ENCODE measurements around the gene DNASE1L2. TPM values are rescaled to one million over a fixed set of nuclear protein-coding genes. Genes with fewer than 3 reads are reported as not detected.

Gene DNASE1L2
- total RNA-seq, 4 donors from 2014 or later, result 0.34 to 0.82 TPM; not detected in 2

DNA sequence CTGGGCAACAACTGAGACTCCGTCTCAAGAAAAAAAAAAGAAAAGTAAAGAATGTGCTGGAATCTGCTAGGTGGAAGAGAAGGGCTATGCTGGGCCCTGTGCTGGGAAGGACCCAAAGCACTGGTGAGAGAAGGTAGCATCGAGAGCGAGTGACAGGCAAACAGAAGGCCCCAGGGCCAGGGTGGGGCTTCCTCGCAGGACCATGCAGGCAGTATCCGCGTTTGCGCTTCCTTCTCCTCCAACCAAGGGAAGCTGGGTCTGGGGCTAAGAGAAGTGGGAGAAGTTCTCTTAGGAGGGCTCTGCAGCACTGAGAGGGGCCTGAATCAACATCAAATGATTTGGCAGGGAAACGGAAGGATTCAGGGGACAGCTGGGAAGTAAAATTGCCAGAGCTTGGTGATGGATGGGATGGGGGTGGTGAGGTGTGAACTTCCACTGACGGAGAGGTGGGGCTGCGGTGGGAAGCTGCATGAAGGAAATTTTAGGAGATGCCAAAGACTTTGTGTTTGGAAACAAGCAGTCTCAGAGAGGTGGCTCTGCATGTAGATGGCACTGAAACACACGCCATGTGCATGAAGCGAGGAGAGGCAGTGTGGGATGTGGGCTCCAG, 20.4 kb downstream of the DNASE1L2 start:
- TF ChIP-seq, protein P1, sequence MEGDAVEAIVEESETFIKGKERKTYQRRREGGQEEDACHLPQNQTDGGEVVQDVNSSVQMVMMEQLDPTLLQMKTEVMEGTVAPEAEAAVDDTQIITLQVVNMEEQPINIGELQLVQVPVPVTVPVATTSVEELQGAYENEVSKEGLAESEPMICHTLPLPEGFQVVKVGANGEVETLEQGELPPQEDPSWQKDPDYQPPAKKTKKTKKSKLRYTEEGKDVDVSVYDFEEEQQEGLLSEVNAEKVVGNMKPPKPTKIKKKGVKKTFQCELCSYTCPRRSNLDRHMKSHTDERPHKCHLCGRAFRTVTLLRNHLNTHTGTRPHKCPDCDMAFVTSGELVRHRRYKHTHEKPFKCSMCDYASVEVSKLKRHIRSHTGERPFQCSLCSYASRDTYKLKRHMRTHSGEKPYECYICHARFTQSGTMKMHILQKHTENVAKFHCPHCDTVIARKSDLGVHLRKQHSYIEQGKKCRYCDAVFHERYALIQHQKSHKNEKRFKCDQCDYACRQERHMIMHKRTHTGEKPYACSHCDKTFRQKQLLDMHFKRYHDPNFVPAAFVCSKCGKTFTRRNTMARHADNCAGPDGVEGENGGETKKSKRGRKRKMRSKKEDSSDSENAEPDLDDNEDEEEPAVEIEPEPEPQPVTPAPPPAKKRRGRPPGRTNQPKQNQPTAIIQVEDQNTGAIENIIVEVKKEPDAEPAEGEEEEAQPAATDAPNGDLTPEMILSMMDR (IDR thresholded peaks at IDR 0.05; ENCODE audit: low read depth), result no peak

DNA sequence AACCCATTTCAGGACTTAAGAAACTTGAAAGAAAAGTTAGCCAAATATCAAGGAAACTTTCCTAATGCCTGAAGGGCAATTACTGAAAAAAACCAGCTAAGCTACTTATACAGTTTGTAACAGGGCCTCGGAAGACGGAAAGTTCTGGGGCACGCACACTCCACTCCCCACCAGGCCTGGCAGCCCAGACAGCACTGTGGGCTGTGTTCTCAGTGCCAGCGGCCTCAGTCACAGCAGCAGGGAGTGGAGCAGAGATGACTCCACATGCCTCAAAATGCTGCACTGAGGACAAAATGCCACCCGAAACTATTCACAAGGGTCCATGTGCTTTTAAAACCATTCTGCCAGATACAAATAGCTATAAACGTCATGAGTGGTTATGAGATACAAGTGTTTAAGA, 21.5 kb downstream of the DNASE1L2 start:
- TF ChIP-seq, protein P1 (IDR thresholded peaks at IDR 0.05; ENCODE audit: low read depth), result no peak

DNA sequence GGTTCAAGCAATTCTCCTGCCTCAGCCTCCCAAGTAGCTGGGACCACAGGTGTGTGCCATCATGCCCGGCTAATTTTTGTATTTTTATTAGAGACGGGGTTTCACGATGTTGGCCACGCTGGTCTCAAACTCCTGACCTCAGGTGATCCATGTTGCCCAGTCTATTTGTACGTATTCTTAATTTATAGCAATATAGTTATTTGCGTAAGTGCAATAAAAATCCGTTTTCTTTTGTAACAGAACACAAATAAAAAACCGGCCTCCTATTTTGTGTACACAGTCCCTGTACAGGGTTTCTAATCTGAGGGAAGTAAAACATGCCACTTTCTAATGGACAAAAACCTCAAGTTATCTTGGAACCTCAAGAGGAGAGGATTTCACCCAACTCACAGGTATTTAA, 24.0 kb downstream of the DNASE1L2 start:
- TF ChIP-seq, protein P1 (IDR thresholded peaks at IDR 0.05; ENCODE audit: low read depth), result no peak

- TF ChIP-seq, protein P1 (IDR thresholded peaks at IDR 0.05; ENCODE audit: low read depth), result no peak
Measured at GRCh38 chr16:2267913-2268666, 31.8 kb downstream of the DNASE1L2 start, which contains the start of gene RNPS1. RNPS1 (minus strand) TSS chr16:2268126; CDS start chr16:2264643, 3,483 bp downstream.

DNA sequence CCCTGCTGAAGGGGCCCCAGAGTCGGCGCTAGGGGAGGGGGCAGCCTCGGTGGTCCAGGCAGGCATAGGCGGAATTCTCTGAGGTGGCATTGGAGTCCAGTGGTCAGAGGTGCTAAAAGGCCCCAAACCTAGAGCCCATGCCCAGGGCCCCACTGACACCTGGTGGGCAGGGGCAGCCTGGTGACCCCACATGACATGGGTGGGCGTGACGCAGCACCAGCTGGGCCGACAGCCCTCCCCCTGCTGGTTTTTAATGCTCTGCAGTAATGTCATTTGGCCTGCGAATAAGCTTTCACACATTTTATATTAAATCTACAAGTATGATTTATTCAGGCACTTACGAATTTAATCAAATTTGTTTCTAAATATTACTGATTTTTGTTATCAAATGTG, 33.8 kb downstream of the DNASE1L2 start:
- TF ChIP-seq, protein P1 (IDR thresholded peaks at IDR 0.05; ENCODE audit: low read depth), result no peak

DNA sequence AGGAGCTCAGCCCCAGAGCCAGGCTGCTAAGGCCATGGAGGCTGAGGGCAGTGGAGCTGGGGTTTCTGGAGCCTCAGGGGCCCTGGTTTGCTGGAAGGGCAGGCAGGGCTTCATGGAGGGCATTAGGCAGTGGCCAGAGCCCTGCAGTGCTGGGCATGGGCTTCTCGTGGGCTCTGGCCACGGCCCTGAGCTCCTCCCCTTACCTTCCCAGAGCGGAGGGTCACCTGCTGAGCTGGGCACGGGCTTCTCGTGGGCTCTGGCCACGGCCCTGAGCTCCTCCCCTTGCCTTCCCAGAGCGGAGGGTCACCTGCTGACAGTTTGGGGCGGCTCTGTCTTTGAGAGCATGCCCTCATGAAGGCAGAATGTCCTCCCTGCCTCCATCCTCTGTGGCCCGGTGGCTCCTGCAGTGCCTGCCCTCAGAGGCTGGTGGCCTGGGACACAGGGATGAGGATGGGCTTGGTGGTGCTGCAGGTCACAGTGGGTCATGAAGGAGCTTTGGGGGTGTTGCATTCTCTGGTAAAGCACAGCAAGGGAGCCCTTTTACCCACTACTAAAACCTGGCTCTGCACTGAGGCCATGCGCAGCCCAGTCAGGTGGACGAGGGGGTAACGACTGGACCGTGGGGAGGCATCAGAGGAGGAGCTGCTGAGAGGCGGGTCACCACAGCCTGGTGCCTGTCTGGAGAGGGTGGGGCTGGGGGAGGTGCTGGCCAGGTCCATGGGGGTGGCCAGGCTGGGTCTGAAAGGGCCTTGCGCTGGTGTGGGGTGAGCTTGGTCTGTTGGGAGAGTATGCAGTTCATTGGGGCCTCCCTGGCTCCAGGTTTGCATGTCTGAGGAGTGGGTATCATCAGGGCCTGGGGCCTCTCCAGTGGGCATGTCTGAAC, 34.6 kb downstream of the DNASE1L2 start:
- TF ChIP-seq, protein P1 (IDR thresholded peaks at IDR 0.05; ENCODE audit: low read depth), result no peak

Data from subcutaneous adipose tissue (tissue), 4 donors.